Measurements from ENCODE around the gene LCE3A. TPM values are rescaled to one million over a fixed set of nuclear protein-coding genes. Genes with fewer than 3 reads are reported as not detected.

The LCE3A gene
- total and polyA plus RNA-seq, 2 experiments from 2014 or later, result not detected

DNA sequence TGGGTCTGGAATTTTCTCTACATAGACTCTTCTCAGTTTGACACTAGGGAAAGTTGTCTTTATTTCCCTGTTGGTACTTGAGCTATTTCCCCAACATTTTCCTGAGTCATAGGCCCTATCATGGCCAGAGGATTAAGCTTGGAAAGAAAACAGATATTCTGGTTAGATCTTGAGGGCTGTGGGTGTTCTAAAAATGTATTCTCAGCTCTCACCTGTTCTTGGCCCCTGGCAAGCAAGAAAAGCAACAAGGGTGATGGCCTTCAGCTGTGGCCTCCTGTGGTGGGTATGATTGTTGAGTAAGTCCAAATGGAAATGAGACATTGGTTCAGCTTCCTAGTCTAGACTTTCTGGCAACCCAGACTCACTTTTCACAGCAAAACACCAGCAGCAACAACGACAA, 17.4 kb upstream of the LCE3A start:
- Histone ChIP-seq H3K9me2 (replicated peaks; ENCODE audit: insufficient read depth) (no peaks in the 10 kb centered on the region), H3K27me3 (no peaks in the 10 kb centered on the region), H2AFZ (no peak overlapping the region), H3K4me2 (no peak overlapping the region), H3K4me3 (no peak overlapping the region), H3K36me3 (replicated peaks; ENCODE audit: insufficient read depth, low read depth) (no peaks in the 10 kb centered on the region), H3K27ac (no peak overlapping the region), H3K79me2 (no peaks in the 10 kb centered on the region), H3K4me1 (ENCODE audit: insufficient read depth) (no peaks in the 10 kb centered on the region), H3K9me3 (ENCODE audit: low read depth) (no peaks in the 10 kb centered on the region), H4K20me1 (ENCODE audit: insufficient read depth, poor library complexity, severe bottlenecking) (no peaks in the 10 kb centered on the region)
- WGBS (ENCODE audit: low lambda C conversion rate, missing lambda C conversion rate), result 25% methylated on average over 1 of the region's 1 CpG
- TF ChIP-seq EZH2 (IDR thresholded peaks at IDR 0.05; ENCODE audit: borderline replicate concordance) (no peak), EZH2phosphoT487 (IDR thresholded peaks at IDR 0.05; ENCODE audit: low read depth, severe bottlenecking, unreplicated experiment) (no peak)
- TF ChIP-seq, protein P1, sequence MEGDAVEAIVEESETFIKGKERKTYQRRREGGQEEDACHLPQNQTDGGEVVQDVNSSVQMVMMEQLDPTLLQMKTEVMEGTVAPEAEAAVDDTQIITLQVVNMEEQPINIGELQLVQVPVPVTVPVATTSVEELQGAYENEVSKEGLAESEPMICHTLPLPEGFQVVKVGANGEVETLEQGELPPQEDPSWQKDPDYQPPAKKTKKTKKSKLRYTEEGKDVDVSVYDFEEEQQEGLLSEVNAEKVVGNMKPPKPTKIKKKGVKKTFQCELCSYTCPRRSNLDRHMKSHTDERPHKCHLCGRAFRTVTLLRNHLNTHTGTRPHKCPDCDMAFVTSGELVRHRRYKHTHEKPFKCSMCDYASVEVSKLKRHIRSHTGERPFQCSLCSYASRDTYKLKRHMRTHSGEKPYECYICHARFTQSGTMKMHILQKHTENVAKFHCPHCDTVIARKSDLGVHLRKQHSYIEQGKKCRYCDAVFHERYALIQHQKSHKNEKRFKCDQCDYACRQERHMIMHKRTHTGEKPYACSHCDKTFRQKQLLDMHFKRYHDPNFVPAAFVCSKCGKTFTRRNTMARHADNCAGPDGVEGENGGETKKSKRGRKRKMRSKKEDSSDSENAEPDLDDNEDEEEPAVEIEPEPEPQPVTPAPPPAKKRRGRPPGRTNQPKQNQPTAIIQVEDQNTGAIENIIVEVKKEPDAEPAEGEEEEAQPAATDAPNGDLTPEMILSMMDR (IDR thresholded peaks at IDR 0.05; ENCODE audit: poor library complexity), result no peak
- no peak for DNase-seq (ENCODE audit: low spot score)

DNA sequence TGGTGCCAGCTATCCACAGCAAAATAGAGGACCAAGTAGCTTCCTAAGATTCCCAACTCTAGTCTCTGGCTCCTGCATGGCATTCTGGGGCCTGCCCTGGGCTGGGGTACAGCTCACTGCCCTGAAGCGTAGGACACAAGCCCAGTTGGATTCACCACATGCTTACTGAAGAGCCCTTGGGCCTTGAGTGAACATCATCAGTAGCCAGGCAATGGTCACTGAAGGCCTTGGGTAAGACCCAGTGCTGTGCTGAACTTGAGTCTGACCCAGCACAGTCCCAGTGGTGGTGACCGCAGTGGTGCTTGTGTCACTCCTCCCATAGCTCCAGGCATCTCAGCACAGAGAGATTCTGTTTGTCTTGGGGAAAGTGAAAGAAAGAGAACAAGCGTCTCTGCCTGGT, 7.7 kb upstream of the LCE3A start:
- no peak overlapping the region for H3K4me3 ChIP-seq
- no peak overlapping the region for H2AFZ ChIP-seq
- no peaks in the 10 kb centered on the region for H3K27me3 ChIP-seq
- WGBS (ENCODE audit: low lambda C conversion rate, missing lambda C conversion rate), result 85% methylated on average over 3 of the region's 3 CpGs
- H3K4me2 ChIP-seq, result no peak overlapping the region
- H4K20me1 ChIP-seq (ENCODE audit: insufficient read depth, poor library complexity, severe bottlenecking), result no peaks in the 10 kb centered on the region
- H3K27ac ChIP-seq, result no peak overlapping the region
- H3K36me3 ChIP-seq (replicated peaks; ENCODE audit: insufficient read depth, low read depth), result no peaks in the 10 kb centered on the region
- H3K9me2 ChIP-seq (replicated peaks; ENCODE audit: insufficient read depth), result no peaks in the 10 kb centered on the region
- TF ChIP-seq, protein P1 (IDR thresholded peaks at IDR 0.05; ENCODE audit: poor library complexity), result no peak
- TF ChIP-seq EZH2phosphoT487 (IDR thresholded peaks at IDR 0.05; ENCODE audit: low read depth, severe bottlenecking, unreplicated experiment) (no peak), EZH2 (IDR thresholded peaks at IDR 0.05; ENCODE audit: borderline replicate concordance) (no peak)
- DNase-seq (ENCODE audit: low spot score), result no peak
- no peaks in the 10 kb centered on the region for H3K4me1 ChIP-seq (ENCODE audit: insufficient read depth)
- H3K9me3 ChIP-seq (ENCODE audit: low read depth), result no peaks in the 10 kb centered on the region
- no peaks in the 10 kb centered on the region for H3K79me2 ChIP-seq

- Histone ChIP-seq H3K4me2 (no peak overlapping the region), H3K9me3 (ENCODE audit: low read depth) (no peaks in the 10 kb centered on the region), H3K79me2 (no peaks in the 10 kb centered on the region), H3K4me1 (ENCODE audit: insufficient read depth) (no peaks in the 10 kb centered on the region), H3K27ac (no peak overlapping the region), H2AFZ (no peak overlapping the region), H3K9me2 (replicated peaks; ENCODE audit: insufficient read depth) (no peaks in the 10 kb centered on the region), H3K4me3 (no peak overlapping the region), H3K36me3 (replicated peaks; ENCODE audit: insufficient read depth, low read depth) (no peaks in the 10 kb centered on the region), H3K27me3 (no peaks in the 10 kb centered on the region), H4K20me1 (ENCODE audit: insufficient read depth, poor library complexity, severe bottlenecking) (no peaks in the 10 kb centered on the region)
- no peak for DNase-seq (ENCODE audit: low spot score)
- WGBS (ENCODE audit: low lambda C conversion rate, missing lambda C conversion rate), result 43% methylated on average over 1 of the region's 1 CpG
- no peak for TF ChIP-seq EZH2phosphoT487 (IDR thresholded peaks at IDR 0.05; ENCODE audit: low read depth, severe bottlenecking, unreplicated experiment)
These were observed 3.8 kb upstream of the LCE3A start for GRCh38 chr1:152626744-152627143.

- H3K79me2 ChIP-seq, result no peaks in the 10 kb centered on the region
- H3K9me2 ChIP-seq (replicated peaks; ENCODE audit: insufficient read depth), result no peaks in the 10 kb centered on the region
- H3K27me3 ChIP-seq, result no peaks in the 10 kb centered on the region
- no peaks in the 10 kb centered on the region for H4K20me1 ChIP-seq (ENCODE audit: insufficient read depth, poor library complexity, severe bottlenecking)
- H3K27ac ChIP-seq, result no peak overlapping the region
- no peak for TF ChIP-seq EZH2 (IDR thresholded peaks at IDR 0.05; ENCODE audit: borderline replicate concordance)
- TF ChIP-seq EZH2phosphoT487 (IDR thresholded peaks at IDR 0.05; ENCODE audit: low read depth, severe bottlenecking, unreplicated experiment), result no peak
- TF ChIP-seq, protein P1 (IDR thresholded peaks at IDR 0.05; ENCODE audit: poor library complexity), result no peak
- H3K4me1 ChIP-seq (ENCODE audit: insufficient read depth), result no peaks in the 10 kb centered on the region
- H3K4me3 ChIP-seq, result no peak overlapping the region
- no peaks in the 10 kb centered on the region for H3K36me3 ChIP-seq (replicated peaks; ENCODE audit: insufficient read depth, low read depth)
- WGBS (ENCODE audit: low lambda C conversion rate, missing lambda C conversion rate), result 82% methylated on average over 21 of the region's 29 CpGs
- no peak for DNase-seq (ENCODE audit: low spot score)
- H2AFZ ChIP-seq, result no peak overlapping the region
- no peaks in the 10 kb centered on the region for H3K9me3 ChIP-seq (ENCODE audit: low read depth)
- no peak overlapping the region for H3K4me2 ChIP-seq
These were observed 421 bp upstream of the LCE3A start for GRCh38 chr1:152623203-152623844.

Measured in hepatocyte (in vitro differentiated cells).